HG02571 (cell line): ENCODE results near the gene HMX2.

ENCODE experiments used
- ATAC-seq: cut with Tn5 transposase; IDR thresholded peaks from one replicate; pipeline ENCODE4 v1.9.1; 2021; ENCODE audit warnings: mild to moderate bottlenecking, moderate library complexity; ENCODE audit not compliant: unreplicated experiment

HMX2 gene

DNA sequence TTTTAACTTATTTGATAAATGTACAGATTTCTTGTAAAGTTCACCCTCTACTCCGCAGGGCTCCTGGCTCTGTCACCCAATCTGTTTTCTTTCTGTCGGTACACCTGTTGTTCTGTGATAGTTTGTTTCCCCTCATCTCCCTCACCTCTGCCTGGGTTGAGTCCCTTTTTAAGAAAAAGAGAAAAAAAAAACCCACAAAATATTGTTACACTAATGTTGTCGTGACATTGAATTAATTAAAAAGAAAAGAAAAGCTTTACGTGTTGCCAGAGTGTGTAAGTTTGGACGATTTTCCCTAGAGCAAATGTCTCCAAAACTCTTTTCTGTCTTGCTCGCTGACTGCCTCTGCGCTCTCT is 8.8 kb upstream of the HMX2 start:
- no peak for ATAC-seq

- ATAC-seq = no peak
These were observed 8.3 kb upstream of the HMX2 start for GRCh38 chr10:123139521-123140163.

GRCh38 chr10:123140164-123140982 is 7.6 kb upstream of the HMX2 start:
- no peak for ATAC-seq

- ATAC-seq = no peak
These were observed 6.9 kb upstream of the HMX2 start for GRCh38 chr10:123140983-123141390.

- ATAC-seq = no peak
These were observed 5.9 kb upstream of the HMX2 start for GRCh38 chr10:123141791-123142700.

DNA sequence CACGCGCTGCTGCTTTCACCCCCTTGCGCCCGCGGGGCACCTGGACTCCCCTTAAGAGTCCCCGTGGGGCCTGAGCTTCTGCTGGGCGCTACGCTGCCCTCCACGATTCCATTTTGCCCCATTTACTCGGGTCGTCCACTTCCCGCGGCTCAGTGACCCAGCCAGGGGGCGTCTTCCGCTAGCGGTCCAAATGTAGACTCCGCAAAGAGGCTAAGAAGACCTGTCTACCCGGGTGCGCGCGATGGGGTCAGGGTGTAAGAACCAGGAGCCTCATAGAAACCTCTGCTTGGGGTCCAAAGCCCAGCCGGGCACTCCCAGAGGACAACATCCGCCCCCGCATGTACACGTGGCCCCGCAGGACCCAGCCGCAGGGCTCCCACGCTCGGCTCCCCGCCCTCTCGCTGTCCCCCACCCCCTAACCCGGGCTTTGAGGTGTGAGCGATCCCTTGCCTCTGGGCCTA is 5.2 kb upstream of the HMX2 start:
- ATAC-seq = no peak

DNA sequence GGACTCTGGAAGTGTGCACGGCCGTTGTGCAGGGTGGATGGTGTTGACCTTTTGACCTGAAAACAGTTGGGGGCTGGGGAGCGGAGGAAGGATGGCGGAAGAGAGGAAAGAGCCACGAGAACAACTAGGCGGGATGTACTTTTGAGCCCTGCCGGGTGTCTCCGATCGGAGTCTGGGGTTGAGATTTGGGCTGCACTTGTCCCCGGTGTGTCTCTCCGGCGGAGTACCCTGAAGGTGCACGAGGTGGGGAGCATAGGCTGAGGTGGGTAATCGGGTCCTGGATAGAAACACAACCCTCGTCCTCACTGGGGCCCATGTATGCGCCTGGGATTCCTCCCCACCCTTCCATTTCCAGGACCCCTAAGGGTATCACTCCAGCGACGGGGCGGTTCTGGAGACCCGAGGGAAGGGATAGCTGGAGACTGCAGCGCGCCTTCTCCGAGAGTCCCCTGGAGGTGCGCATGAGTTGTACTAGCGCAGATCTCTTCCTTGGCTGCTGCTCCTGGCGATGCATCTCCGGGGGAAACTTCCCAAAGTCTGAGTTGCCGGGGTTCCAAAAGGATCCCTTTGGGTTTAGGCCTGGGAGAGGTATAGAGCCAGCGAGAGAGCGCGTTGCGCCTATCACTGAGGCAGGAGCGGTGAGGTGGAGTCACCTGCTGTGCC is 4.6 kb upstream of the HMX2 start:
- no peak for ATAC-seq

DNA sequence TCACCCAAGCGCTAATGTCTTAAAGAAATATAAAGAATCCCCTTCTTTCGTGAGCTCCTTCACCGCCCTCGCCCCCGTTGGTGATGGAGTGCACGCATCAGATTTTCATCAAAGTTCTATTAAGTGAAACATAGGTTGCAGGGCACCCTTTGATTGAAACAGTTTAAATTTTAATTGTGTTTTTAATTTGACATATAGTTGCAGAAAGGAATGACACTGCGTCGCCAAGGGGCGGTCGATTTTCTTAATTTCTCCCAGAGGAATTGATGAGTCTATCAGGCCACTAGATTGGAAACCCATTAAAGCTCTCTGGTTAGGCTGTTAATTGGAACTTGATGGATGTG is 4.1 kb upstream of the HMX2 start:
- no peak for ATAC-seq

- no peak for ATAC-seq
These were observed 3.0 kb upstream of the HMX2 start for GRCh38 chr10:123144697-123145541.

DNA sequence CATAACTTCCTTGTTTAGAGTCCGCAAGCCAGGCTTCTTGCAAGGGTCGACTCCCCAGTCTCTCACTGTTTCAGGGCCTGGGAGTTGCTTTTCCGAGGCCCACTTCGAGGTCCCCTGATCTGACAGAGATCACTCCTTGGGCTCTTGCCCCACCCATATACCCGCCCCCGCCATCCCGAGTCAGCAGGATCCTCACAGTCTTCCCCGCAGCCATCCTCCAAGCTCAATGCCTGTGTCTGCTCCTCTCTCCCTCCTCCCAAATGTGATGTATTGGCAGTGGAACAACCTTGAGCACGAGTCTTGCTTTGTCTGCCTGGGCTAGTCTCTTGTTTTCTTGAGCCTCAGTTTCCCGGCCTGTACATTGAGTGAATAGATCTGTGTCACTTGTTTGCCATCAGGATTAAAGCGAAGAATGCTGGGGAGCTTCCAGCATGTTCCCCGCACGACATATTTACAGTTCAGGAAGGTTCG is 2.4 kb upstream of the HMX2 start:
- no peak for ATAC-seq

- no peak for ATAC-seq
These were observed 1.7 kb upstream of the HMX2 start for GRCh38 chr10:123146013-123146893.

GRCh38 chr10:123146894-123147634 is 872 bp upstream of the HMX2 start:
- ATAC-seq = no peak

DNA sequence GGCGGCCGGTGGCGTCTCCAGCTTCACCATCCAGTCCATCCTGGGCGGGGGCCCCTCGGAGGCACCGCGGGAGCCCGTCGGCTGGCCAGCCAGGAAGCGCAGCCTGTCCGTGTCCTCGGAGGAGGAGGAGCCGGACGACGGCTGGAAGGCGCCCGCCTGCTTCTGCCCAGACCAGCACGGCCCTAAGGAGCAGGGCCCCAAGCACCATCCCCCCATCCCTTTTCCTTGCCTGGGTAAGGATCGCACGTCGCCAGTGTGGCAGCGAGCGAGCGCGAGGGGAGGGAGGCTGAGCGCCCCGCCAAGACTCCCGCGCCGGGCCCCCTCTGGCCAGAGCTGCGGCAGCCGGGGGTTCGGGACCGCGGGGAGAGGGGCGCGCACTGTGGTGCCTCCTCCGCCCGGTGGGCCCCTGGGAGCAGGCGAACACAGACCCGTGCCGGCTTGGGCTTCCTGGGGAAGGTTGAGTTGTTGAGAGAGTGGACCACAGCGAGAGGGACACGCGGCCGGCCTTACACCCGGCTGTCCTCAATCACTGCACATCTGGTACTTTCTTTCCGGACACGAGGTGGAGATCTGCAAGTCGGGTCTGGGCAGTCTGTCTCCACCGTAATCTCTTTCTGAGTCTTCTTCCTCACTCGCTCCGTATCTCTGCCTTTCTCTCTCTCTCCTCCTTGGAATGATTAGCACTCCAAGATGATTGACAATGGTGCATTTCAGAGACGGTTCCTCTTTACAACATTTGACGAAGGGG is 652 bp downstream of the HMX2 start:
- ATAC-seq = no peak

DNA sequence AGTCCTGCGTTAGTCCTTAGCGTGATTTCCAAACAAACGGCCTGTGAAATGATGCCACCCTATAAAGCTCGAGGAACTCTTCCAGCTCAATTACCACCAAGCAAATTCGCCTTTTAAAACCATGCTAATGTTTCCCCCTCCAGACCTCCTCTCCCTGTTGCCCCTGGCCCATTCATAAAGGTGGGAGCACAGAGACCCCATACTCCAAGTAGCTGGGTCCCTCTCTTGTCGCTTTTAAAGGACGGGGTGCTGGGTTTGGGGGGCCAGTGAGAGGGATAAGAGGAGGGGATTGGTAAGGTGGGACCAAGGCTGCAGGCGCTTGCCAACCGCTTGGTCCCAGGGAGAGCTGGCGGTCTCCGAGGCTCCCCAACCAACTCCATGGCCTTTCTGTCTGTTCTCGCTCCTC is 1.2 kb downstream of the HMX2 start:
- ATAC-seq = no peak

GRCh38 chr10:123149568-123150270 is 1.8 kb downstream of the HMX2 start:
- ATAC-seq = no peak

- ATAC-seq = no peak
These were observed 2.5 kb downstream of the HMX2 start for GRCh38 chr10:123150271-123150985.
